ENCODE data around the gene SREBF1.

DNA sequence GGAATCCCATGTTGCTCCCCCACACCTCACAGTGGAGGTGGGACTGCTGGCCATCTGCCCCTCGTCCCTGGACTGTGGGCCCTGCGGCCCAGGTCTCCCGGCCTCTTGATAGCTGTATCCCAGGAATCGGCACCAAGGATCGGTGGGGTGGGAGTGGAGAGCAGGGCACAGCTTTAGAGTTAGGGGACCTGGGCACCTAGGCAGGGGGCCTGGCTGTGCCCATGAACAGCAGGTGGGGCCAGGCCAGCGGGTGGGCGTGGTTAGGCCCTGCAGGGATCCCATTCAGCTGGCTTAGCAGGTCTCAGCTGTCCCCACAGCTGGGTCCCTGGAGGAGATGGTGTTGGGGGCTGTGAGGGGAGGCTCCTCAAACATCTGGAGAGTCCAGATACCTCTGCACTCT lies 49.2 kb downstream of the SREBF1 start:
- TF ChIP-seq, protein P1, sequence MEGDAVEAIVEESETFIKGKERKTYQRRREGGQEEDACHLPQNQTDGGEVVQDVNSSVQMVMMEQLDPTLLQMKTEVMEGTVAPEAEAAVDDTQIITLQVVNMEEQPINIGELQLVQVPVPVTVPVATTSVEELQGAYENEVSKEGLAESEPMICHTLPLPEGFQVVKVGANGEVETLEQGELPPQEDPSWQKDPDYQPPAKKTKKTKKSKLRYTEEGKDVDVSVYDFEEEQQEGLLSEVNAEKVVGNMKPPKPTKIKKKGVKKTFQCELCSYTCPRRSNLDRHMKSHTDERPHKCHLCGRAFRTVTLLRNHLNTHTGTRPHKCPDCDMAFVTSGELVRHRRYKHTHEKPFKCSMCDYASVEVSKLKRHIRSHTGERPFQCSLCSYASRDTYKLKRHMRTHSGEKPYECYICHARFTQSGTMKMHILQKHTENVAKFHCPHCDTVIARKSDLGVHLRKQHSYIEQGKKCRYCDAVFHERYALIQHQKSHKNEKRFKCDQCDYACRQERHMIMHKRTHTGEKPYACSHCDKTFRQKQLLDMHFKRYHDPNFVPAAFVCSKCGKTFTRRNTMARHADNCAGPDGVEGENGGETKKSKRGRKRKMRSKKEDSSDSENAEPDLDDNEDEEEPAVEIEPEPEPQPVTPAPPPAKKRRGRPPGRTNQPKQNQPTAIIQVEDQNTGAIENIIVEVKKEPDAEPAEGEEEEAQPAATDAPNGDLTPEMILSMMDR (conservative IDR thresholded peaks at IDR 0.05), result no peak
- TF ChIP-seq EZH2 (IDR thresholded peaks at IDR 0.05; ENCODE audit: low read depth), result no peak
